Astrocyte of the cerebellum (primary cell): ENCODE data around the gene CNOT1.

Experiments
- DNase-seq: peaks from one replicate; pipeline ENCODE4 v3.0.0-alpha.2; 2011; ENCODE audit warnings: low read depth
- H3K4me3 ChIP-seq: 2 replicates; pipeline ENCODE4 v1.5.1; 2011; ENCODE audit warnings: mild to moderate bottlenecking, low read depth, low read length, moderate library complexity
- in situ Hi-C: cut with HindIII; loops from 2 replicates; pipeline ENCODE4 v1.10.0; 2017; ENCODE audit warnings: low sequenced_read_pairs
- TF ChIP-seq, protein P1 (sequence below): IDR thresholded peaks from 2 replicates; pipeline ENCODE4 v1.5.1; 2012; ENCODE audit warnings: low read length, low read depth, moderate library complexity, mild to moderate bottlenecking; ENCODE audit errors: missing control alignments

CNOT1 gene

DNA sequence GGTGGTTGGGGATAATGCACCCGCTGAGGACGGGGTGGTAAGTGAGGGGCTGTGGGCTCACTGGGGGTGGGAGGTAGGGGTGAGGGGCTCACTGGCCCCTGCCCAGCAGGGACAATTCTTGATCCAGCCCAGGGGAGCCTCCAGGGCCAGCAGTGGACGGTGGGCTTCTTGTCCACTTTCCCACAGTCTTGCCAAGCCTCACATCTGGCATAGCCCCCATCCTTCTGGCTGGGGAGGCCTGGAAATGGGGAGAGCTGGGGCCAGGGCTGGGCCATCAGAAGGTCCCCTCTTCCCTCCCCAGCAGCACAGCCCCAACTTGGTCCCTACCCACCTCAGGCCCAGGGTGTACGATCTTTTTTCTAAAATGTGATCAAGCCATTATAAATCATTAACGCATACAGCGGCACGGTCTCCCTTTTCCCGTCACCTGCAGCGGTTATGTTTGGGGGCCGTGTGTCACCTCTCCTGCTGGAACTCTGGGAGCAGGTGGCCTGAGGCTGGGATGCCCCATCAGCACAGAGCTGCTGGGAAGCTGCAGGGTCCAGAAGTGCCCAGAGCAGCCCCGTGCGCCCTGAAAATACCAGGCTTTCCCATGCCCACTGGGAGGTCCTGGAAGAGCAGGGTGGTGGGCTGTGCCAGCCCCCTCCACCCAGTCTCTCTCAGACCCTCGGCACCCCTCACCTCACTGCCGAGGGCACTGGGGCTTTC is 121.5 kb downstream of the CNOT1 start:
- in situ Hi-C loops: no loop called here
- H3K4me3 ChIP-seq: no peak overlapping the region
- no peak for DNase-seq
- TF ChIP-seq, protein P1, sequence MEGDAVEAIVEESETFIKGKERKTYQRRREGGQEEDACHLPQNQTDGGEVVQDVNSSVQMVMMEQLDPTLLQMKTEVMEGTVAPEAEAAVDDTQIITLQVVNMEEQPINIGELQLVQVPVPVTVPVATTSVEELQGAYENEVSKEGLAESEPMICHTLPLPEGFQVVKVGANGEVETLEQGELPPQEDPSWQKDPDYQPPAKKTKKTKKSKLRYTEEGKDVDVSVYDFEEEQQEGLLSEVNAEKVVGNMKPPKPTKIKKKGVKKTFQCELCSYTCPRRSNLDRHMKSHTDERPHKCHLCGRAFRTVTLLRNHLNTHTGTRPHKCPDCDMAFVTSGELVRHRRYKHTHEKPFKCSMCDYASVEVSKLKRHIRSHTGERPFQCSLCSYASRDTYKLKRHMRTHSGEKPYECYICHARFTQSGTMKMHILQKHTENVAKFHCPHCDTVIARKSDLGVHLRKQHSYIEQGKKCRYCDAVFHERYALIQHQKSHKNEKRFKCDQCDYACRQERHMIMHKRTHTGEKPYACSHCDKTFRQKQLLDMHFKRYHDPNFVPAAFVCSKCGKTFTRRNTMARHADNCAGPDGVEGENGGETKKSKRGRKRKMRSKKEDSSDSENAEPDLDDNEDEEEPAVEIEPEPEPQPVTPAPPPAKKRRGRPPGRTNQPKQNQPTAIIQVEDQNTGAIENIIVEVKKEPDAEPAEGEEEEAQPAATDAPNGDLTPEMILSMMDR: no peak

DNA sequence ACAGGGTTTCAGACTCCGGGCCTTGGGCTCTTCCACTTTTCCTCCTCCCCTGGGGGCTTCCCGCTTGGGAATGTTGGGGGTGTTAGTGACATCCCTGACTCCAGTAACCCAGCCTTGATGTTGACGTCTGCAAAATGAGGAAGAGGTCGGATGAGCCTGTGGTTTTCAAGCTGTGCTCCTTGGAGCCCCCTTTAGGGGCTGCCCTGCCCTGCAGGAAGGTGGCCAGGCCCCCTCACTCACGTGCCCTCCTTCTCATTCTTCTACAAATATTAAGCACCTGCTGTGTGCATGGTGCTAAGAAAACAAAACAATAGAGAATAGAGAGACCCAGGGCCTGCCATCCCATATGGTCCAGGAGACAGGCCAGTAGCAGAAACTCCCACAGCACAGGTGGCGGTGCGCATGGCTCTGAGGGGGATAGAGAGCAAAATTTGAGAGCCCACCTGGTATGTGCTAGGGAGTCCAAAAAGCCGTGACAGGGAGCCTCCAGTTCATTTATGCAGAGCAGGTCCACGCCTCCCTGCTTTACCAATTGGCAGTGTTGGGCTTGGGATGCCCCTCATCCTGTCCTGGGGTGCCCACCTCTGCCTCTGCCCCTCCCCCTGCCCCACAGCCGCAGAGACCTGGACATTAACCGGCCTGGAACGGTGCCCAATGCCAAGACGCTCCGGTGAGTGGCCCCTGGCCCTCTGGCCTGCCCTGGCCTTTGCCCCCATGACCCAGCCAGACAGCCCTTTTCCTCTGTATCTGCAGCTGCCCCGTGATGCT is 122.2 kb downstream of the CNOT1 start:
- DNase-seq: no peak
- in situ Hi-C loops: no loop called here
- H3K4me3 ChIP-seq: no peak overlapping the region
- TF ChIP-seq, protein P1: no peak

DNA sequence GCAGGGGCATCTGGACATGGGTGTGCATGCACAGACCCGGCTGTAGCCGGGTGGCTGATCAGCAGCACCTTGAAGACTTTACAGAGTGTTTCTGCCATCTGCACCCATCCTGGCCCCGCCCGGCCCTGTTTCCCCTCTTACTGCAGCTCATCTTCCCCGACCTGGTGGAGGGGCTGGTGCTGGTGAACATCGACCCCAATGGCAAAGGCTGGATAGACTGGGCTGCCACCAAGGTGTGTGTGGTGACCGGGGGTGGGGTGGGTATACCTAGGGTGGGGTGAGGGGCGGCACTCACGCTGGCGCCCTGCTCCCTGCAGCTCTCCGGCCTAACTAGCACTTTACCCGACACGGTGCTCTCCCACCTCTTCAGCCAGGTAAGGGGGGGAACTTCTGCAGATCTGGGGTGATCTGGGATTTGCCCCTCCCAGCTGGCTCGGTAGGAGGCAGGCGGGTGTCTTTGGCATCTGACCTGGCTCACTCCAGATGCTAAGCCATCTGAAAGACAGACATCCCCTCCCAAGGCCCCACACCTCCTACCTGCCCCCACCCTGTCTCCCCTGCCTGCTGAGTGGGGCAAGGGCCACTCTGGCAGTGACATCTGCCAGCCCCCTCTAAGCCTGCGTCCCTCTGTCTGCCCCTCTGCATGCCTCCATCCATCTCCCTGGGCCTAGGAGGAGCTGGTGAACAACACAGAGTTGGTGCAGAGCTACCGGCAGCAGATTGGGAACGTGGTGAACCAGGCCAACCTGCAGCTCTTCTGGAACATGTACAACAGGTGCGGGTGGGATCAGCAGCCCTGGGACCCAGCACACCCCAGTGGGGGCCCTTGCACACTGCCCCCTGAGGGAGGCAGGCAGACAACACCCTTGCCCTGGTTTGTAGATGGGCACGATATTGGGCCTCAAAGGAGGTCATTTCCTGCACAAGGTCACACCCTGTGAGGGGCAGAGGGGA is 123.1 kb downstream of the CNOT1 start:
- TF ChIP-seq, protein P1: no peak
- no peak overlapping the region for H3K4me3 ChIP-seq
- DNase-seq: no peak
- in situ Hi-C loops: no loop called here

DNA sequence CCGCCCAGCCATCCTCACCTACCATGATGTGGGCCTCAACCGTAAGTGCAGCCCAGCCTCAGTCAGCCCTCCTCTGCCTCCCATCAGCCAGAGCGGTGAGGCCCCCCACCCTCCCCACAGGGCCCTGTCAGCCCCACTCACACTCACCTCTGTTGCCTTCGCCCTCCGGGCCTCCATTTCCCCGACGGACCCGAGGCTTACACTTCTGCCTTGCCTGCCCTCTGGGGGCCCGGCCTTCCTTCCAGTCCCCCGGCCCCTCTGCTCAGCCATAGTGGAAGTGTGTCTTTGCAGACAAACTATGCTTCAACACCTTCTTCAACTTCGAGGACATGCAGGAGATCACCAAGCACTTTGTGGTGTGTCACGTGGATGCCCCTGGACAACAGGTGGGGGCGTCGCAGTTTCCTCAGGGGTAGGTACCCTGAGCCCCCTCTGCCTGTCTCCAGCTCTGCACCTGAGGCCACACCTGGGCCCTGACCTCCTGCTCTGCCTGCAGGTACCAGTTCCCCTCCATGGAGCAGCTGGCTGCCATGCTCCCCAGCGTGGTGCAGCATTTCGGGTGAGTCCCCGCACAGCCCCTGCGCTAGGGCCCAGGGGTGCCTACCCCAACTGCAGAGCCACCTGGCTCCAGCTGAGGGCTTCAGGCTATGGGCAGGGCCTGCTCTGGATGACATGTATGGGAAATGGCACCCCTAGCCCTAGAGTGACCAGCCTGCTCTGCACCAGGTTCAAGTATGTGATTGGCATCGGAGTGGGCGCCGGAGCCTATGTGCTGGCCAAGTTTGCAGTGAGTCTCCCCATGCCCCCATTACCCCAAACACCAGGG is 125.5 kb downstream of the CNOT1 start:
- DNase-seq: no peak
- in situ Hi-C loops: no loop called here
- no peak overlapping the region for H3K4me3 ChIP-seq
- TF ChIP-seq, protein P1: no peak

DNA sequence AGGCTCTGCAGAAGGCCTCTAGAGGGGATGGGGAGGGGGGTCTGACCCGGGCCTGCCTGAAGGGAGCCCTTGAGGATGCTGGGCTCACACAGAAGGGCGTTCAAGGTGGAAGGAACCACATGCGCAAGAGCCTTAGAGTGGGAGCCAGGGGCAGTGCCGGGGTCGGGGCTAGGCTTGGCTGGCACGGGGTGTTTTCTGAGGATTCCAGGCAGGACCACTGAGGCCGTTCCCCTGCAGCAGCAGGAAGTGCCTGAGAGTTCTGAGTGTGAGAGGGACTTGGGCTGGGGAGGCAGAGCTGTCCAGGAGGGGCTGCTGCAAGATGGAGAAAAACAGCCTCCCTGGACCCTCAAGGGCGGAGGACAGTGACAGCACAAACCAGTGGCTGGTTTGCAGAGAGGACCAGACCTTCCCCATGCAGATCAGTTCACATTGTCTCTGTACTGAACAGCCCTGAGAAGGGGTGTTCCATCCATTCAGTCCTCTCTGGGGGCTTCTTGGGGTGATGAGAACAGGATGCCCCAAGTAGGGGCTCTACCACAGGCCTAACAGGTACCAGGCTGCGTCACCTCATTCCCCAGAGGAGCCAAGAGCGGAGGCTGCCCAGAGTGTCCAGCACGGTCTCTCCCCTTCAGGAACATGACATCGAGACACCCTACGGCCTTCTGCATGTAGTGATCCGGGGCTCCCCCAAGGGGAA is 126.3 kb downstream of the CNOT1 start:
- DNase-seq: no peak
- H3K4me3 ChIP-seq: no peak overlapping the region
- in situ Hi-C loops: no loop called here
- TF ChIP-seq, protein P1: no peak
